Measurements from ENCODE around the gene GRIFIN.

Gene GRIFIN

GRCh38 chr7:2432910-2433712 is 43.1 kb downstream of the GRIFIN start:
- Histone ChIP-seq H3K9ac (no peak overlapping the region), H4K20me1 (ENCODE audit: insufficient read depth) (no peaks in the 10 kb centered on the region), H2AFZ (ENCODE audit: low read depth) (no peak overlapping the region), H3K4me1 (ENCODE audit: low read depth, poor library complexity, severe bottlenecking) (peaks cover 7% of the 10 kb centered on the region), H3K27ac (no peak overlapping the region), H3K4me3 (IDR thresholded peaks at IDR 0.05; ENCODE audit: insufficient read depth, low read depth, low read length) (no peak overlapping the region), H3K27me3 (ENCODE audit: insufficient read depth, low read depth) (no peaks in the 10 kb centered on the region), H3K36me3 (ENCODE audit: insufficient read depth) (peaks cover 8% of the 10 kb centered on the region; the same call in 1 of the 2 replicates), H3K79me2 (ENCODE audit: insufficient read depth, low read depth) (peaks cover 25% of the 10 kb centered on the region; the same call in 1 of the 2 replicates), H3K4me2 (no peak overlapping the region)
- no peak for TF ChIP-seq CTCF (conservative IDR thresholded peaks at IDR 0.05; ENCODE audit: low read depth, low read length)

- Histone ChIP-seq H3K9ac (no peak overlapping the region), H2AFZ (ENCODE audit: low read depth) (no peak overlapping the region), H3K79me2 (ENCODE audit: insufficient read depth, low read depth) (peaks cover 30% of the 10 kb centered on the region; the same call in 1 of the 2 replicates), H3K4me3 (IDR thresholded peaks at IDR 0.05; ENCODE audit: insufficient read depth, low read depth, low read length) (no peak overlapping the region), H3K36me3 (ENCODE audit: insufficient read depth) (peaks cover 8% of the 10 kb centered on the region; the same call in 1 of the 2 replicates), H3K27ac (no peak overlapping the region), H3K4me1 (ENCODE audit: low read depth, poor library complexity, severe bottlenecking) (peaks cover 7% of the 10 kb centered on the region), H4K20me1 (ENCODE audit: insufficient read depth) (no peaks in the 10 kb centered on the region), H3K4me2 (no peak overlapping the region), H3K27me3 (ENCODE audit: insufficient read depth, low read depth) (no peaks in the 10 kb centered on the region)
- TF ChIP-seq CTCF (conservative IDR thresholded peaks at IDR 0.05; ENCODE audit: low read depth, low read length), result peak; percentile 78
Measured at GRCh38 chr7:2431260-2431867, 44.8 kb downstream of the GRIFIN start.

DNA sequence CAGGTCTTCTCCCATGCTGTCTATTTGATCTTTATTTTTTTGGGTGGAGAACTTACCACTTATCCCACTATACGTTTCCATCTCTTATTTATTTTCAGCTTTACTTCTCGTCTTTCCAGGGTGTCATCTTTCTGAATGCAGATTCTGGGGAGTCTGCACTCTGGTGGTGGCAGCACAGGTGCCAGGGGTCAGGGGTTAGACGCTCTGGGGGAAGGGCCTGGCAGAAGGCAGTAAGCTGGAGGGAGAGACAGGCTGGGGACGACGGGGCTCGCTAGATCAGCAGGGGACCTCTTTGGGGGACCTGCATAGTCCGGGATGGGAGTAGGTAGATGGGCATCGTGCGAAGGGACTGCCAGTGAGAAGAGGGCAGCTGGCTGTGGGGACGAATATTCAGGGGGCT is 50.4 kb downstream of the GRIFIN start:
- no peak for TF ChIP-seq CTCF (conservative IDR thresholded peaks at IDR 0.05; ENCODE audit: low read depth, low read length)
- Histone ChIP-seq H3K36me3 (ENCODE audit: insufficient read depth) (no peaks in the 10 kb centered on the region), H3K9ac (no peak overlapping the region), H3K27me3 (ENCODE audit: insufficient read depth, low read depth) (no peaks in the 10 kb centered on the region), H3K4me1 (ENCODE audit: low read depth, poor library complexity, severe bottlenecking) (peaks cover 18% of the 10 kb centered on the region), H3K4me3 (IDR thresholded peaks at IDR 0.05; ENCODE audit: insufficient read depth, low read depth, low read length) (no peak overlapping the region), H3K4me2 (no peak overlapping the region), H3K79me2 (ENCODE audit: insufficient read depth, low read depth) (peaks cover 20% of the 10 kb centered on the region; the same call in 1 of the 2 replicates), H3K27ac (no peak overlapping the region), H2AFZ (ENCODE audit: low read depth) (no peak overlapping the region), H4K20me1 (ENCODE audit: insufficient read depth) (no peaks in the 10 kb centered on the region)
